Activated CD8-positive, alpha-beta memory T cell treated with anti-CD3 and anti-CD28 coated beads, Interleukin-2, amount 50 U/mL, for 1 hour (primary cell): ENCODE measurements around the gene SUN2.

ENCODE experiments used
- DNase-seq: peaks from one replicate; pipeline ENCODE4 v3.0.0-alpha.2; 2020; ENCODE audit errors: extremely low read depth

SUN2 gene

GRCh38 chr22:38696606-38697424 is 59.0 kb downstream of the SUN2 start:
- DNase-seq, result no peak

GRCh38 chr22:38694940-38695339 is 60.9 kb downstream of the SUN2 start:
- DNase-seq, result no peak

GRCh38 chr22:38694049-38694448 is 61.7 kb downstream of the SUN2 start:
- no peak for DNase-seq

- no peak for DNase-seq
Observed at GRCh38 chr22:38689651-38690050, 66.1 kb downstream of the SUN2 start.

GRCh38 chr22:38685761-38686160 is 70.0 kb downstream of the SUN2 start:
- DNase-seq, result no peak

- DNase-seq, result no peak
Observed at GRCh38 chr22:38684895-38685294, 70.9 kb downstream of the SUN2 start.
